Stimulated activated naive CD8-positive, alpha-beta T cell treated with anti-CD3 and anti-CD28 coated beads, Interleukin-15, Interleukin-2, amounts not matched to agents 100 U/mL and 50 U/mL, for 24 hours (primary cell): ENCODE data around the gene PAFAH1B1.
"Not testable (repeated sequence)": the region's sequence is repeated elsewhere in the genome, so short reads cannot be mapped to it uniquely, and the experiment has no call there.

Experiments
- ATAC-seq: fragments of 150-1000 bp; cut with Tn5 transposase; one replicate; pipeline ENCODE4 v1.10.0; 2021
- DNase-seq: peaks from one replicate; pipeline ENCODE4 v3.0.0; 2021

PAFAH1B1 gene

GRCh38 chr17:2690165-2691068 is 97.0 kb downstream of the PAFAH1B1 start:
- ATAC-seq, result no peak
- no peak for DNase-seq

- ATAC-seq, result no peak
- no peak for DNase-seq
These were observed 97.8 kb downstream of the PAFAH1B1 start for GRCh38 chr17:2691069-2691871.

- ATAC-seq (no peak), DNase-seq (no peak)
These were observed 98.7 kb downstream of the PAFAH1B1 start for GRCh38 chr17:2691965-2692780.

- no peak for DNase-seq
- ATAC-seq, result no peak
These were observed 99.3 kb downstream of the PAFAH1B1 start for GRCh38 chr17:2692781-2693135.

GRCh38 chr17:2693561-2694380 is 100.3 kb downstream of the PAFAH1B1 start:
- ATAC-seq (no peak), DNase-seq (no peak)

- DNase-seq, result no peak
- no peak for ATAC-seq
These were observed 101.2 kb downstream of the PAFAH1B1 start for GRCh38 chr17:2694381-2695242.

GRCh38 chr17:2695243-2695960 is 101.9 kb downstream of the PAFAH1B1 start:
- ATAC-seq (no peak), DNase-seq (peak; percentile 1)

- DNase-seq, result peak; percentile 2
These were observed 102.7 kb downstream of the PAFAH1B1 start for GRCh38 chr17:2695961-2696760.

GRCh38 chr17:2697611-2698162 is 104.2 kb downstream of the PAFAH1B1 start:
- no peak for ATAC-seq
- peak; percentile 1 for DNase-seq

More at GRCh38 chr17:2695961-2696760, 102.7 kb downstream of the PAFAH1B1 start:
- no peak for ATAC-seq

GRCh38 chr17:2699216-2699805 is 105.9 kb downstream of the PAFAH1B1 start:
- ATAC-seq, DNase-seq: not testable (repeated sequence)

GRCh38 chr17:2700030-2700490 is 106.6 kb downstream of the PAFAH1B1 start:
- DNase-seq, result no peak

GRCh38 chr17:2700491-2701141 is 107.2 kb downstream of the PAFAH1B1 start:
- ATAC-seq (no peak), DNase-seq (no peak)

More at GRCh38 chr17:2700030-2700490, 106.6 kb downstream of the PAFAH1B1 start:
- no peak for ATAC-seq

GRCh38 chr17:2701161-2701995 is 107.9 kb downstream of the PAFAH1B1 start:
- DNase-seq, result no peak
- ATAC-seq, result no peak

- DNase-seq (no peak), ATAC-seq (no peak)
These were observed 108.7 kb downstream of the PAFAH1B1 start for GRCh38 chr17:2701996-2702741.

- ATAC-seq (no peak), DNase-seq (no peak)
These were observed 109.7 kb downstream of the PAFAH1B1 start for GRCh38 chr17:2703181-2703580.

GRCh38 chr17:2703606-2704005 is 110.2 kb downstream of the PAFAH1B1 start:
- DNase-seq (no peak), ATAC-seq (no peak)
